ENCODE data around the gene CRACDL. TPM values are rescaled to one million over a fixed set of nuclear protein-coding genes. Genes with fewer than 3 reads are reported as not detected.

Gene CRACDL
- not detected for polyA plus RNA-seq (2012; ENCODE audit: missing spikeins)

- FAIRE-seq (no peak), DNase-seq (ENCODE audit: insufficient read length) (no peak)
- TF ChIP-seq POLR2A (IDR thresholded peaks at IDR 0.05; ENCODE audit: low read depth, low read length) (no peak), TAF1 (IDR thresholded peaks at IDR 0.05; ENCODE audit: borderline replicate concordance, low read depth, low read length) (no peak), POLR2AphosphoS5 (IDR thresholded peaks at IDR 0.05; ENCODE audit: low read depth, low read length) (no peak)
These were observed at the start of gene CRACDL for GRCh38 chr2:98935777-98936352. CRACDL (minus strand) TSS chr2:98936225; CDS start chr2:98846800, 89,425 bp downstream.

- TF ChIP-seq TAF1 (IDR thresholded peaks at IDR 0.05; ENCODE audit: borderline replicate concordance, low read depth, low read length): no peak
- no peak for TF ChIP-seq POLR2AphosphoS5 (IDR thresholded peaks at IDR 0.05; ENCODE audit: low read depth, low read length)
- no peak for TF ChIP-seq POLR2A (IDR thresholded peaks at IDR 0.05; ENCODE audit: low read depth, low read length)
- no peak for DNase-seq (ENCODE audit: insufficient read length)
- no peak for FAIRE-seq
These were observed 39.6 kb upstream of the CRACDL start for GRCh38 chr2:98975611-98976010.

- DNase-seq (ENCODE audit: insufficient read length) (no peak), FAIRE-seq (no peak)
- TF ChIP-seq POLR2AphosphoS5 (IDR thresholded peaks at IDR 0.05; ENCODE audit: low read depth, low read length): no peak
- TF ChIP-seq TAF1 (IDR thresholded peaks at IDR 0.05; ENCODE audit: borderline replicate concordance, low read depth, low read length): no peak
- no peak for TF ChIP-seq POLR2A (IDR thresholded peaks at IDR 0.05; ENCODE audit: low read depth, low read length)
These were observed 36.6 kb upstream of the CRACDL start for GRCh38 chr2:98972582-98973167.

GRCh38 chr2:98959810-98960507 is 23.9 kb upstream of the CRACDL start:
- TF ChIP-seq POLR2A (IDR thresholded peaks at IDR 0.05; ENCODE audit: low read depth, low read length) (no peak), TAF1 (IDR thresholded peaks at IDR 0.05; ENCODE audit: borderline replicate concordance, low read depth, low read length) (no peak), POLR2AphosphoS5 (IDR thresholded peaks at IDR 0.05; ENCODE audit: low read depth, low read length) (no peak)
- FAIRE-seq: no peak

GRCh38 chr2:98952966-98953365 is 16.9 kb upstream of the CRACDL start:
- TF ChIP-seq TAF1 (IDR thresholded peaks at IDR 0.05; ENCODE audit: borderline replicate concordance, low read depth, low read length): no peak
- DNase-seq (ENCODE audit: insufficient read length) (no peak), FAIRE-seq (no peak)

More at GRCh38 chr2:98959810-98960507, 23.9 kb upstream of the CRACDL start:
- no peak for DNase-seq (ENCODE audit: insufficient read length)

GRCh38 chr2:98948956-98949739 is 13.1 kb upstream of the CRACDL start:
- no peak for TF ChIP-seq TAF1 (IDR thresholded peaks at IDR 0.05; ENCODE audit: borderline replicate concordance, low read depth, low read length)
- TF ChIP-seq POLR2AphosphoS5 (IDR thresholded peaks at IDR 0.05; ENCODE audit: low read depth, low read length): no peak
- TF ChIP-seq POLR2A (IDR thresholded peaks at IDR 0.05; ENCODE audit: low read depth, low read length): no peak
- DNase-seq (ENCODE audit: insufficient read length): no peak
- FAIRE-seq: no peak

- TF ChIP-seq POLR2A (IDR thresholded peaks at IDR 0.05; ENCODE audit: low read depth, low read length) (no peak), POLR2AphosphoS5 (IDR thresholded peaks at IDR 0.05; ENCODE audit: low read depth, low read length) (no peak), TAF1 (IDR thresholded peaks at IDR 0.05; ENCODE audit: borderline replicate concordance, low read depth, low read length) (no peak)
- no peak for FAIRE-seq
These were observed 11.5 kb upstream of the CRACDL start for GRCh38 chr2:98947554-98947953.

GRCh38 chr2:98946855-98947254 is 10.8 kb upstream of the CRACDL start:
- no peak for FAIRE-seq
- no peak for DNase-seq (ENCODE audit: insufficient read length)
- TF ChIP-seq POLR2AphosphoS5 (IDR thresholded peaks at IDR 0.05; ENCODE audit: low read depth, low read length): no peak
- no peak for TF ChIP-seq POLR2A (IDR thresholded peaks at IDR 0.05; ENCODE audit: low read depth, low read length)
- TF ChIP-seq TAF1 (IDR thresholded peaks at IDR 0.05; ENCODE audit: borderline replicate concordance, low read depth, low read length): no peak

More at GRCh38 chr2:98947554-98947953, 11.5 kb upstream of the CRACDL start:
- DNase-seq (ENCODE audit: insufficient read length): no peak

GRCh38 chr2:98944775-98945174 is 8.8 kb upstream of the CRACDL start:
- TF ChIP-seq POLR2A (IDR thresholded peaks at IDR 0.05; ENCODE audit: low read depth, low read length): no peak
- no peak for DNase-seq (ENCODE audit: insufficient read length)
- FAIRE-seq: no peak

GRCh38 chr2:98940102-98940501 is 4.1 kb upstream of the CRACDL start:
- no peak for TF ChIP-seq TAF1 (IDR thresholded peaks at IDR 0.05; ENCODE audit: borderline replicate concordance, low read depth, low read length)
- no peak for TF ChIP-seq POLR2AphosphoS5 (IDR thresholded peaks at IDR 0.05; ENCODE audit: low read depth, low read length)
- TF ChIP-seq POLR2A (IDR thresholded peaks at IDR 0.05; ENCODE audit: low read depth, low read length): no peak

GRCh38 chr2:98937906-98938305 is 1.9 kb upstream of the CRACDL start:
- no peak for FAIRE-seq
- no peak for DNase-seq (ENCODE audit: insufficient read length)
- no peak for TF ChIP-seq POLR2A (IDR thresholded peaks at IDR 0.05; ENCODE audit: low read depth, low read length)
- TF ChIP-seq TAF1 (IDR thresholded peaks at IDR 0.05; ENCODE audit: borderline replicate concordance, low read depth, low read length): no peak
- no peak for TF ChIP-seq POLR2AphosphoS5 (IDR thresholded peaks at IDR 0.05; ENCODE audit: low read depth, low read length)

More at GRCh38 chr2:98940102-98940501, 4.1 kb upstream of the CRACDL start:
- FAIRE-seq (no peak), DNase-seq (ENCODE audit: insufficient read length) (no peak)

Measured in GM12892 (cell line).